ENCODE measurements around the gene ADCY1. TPM values are rescaled to one million over a fixed set of nuclear protein-coding genes. Genes with fewer than 3 reads are reported as not detected.

The ADCY1 gene
- total and polyA plus RNA-seq, 2 experiments from 2014 or later = 15.6 to 22.9 TPM

GRCh38 chr7:45690762-45691150, 116.6 kb downstream of the ADCY1 start:
- Histone ChIP-seq H3K36me3 (peaks cover 4% of the 10 kb centered on the region), H3K9me3 (ENCODE audit: low read depth) (no peaks in the 10 kb centered on the region), H3K27ac (no peak overlapping the region), H3K27me3 (no peaks in the 10 kb centered on the region), H3K4me3 (no peak overlapping the region), H3K4me1 (ENCODE audit: low read depth) (no peaks in the 10 kb centered on the region)
- no peak for DNase-seq (ENCODE audit: low read depth in 1 of 2, low spot score in 1 of 2)
- TF ChIP-seq CTCF (IDR thresholded peaks at IDR 0.05; ENCODE audit: low read depth, low read length) = no peak

DNA sequence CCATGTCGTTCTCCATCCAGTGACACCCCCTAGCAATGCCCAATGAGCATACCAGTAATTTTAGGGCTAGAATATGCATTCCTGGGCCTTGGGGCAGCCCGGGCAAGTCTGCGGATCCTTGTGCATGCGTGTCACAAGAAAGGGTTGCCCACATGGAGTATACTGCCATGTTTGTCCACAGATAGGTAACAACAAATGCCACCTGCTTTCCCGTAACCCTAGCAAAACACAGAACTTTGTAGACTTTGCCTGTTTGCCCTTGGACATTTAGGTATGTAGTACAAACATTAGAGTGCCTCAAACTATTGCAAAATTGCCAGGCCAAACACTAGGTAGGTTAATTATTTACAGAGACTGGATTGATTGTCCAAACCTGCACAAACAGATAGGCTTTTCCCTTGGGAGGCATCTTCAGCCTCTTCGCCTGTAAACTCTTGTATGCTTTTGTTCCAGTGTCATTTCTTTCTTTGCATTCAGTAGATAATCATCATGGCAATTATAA, 117.0 kb downstream of the ADCY1 start:
- no peak for TF ChIP-seq CTCF (IDR thresholded peaks at IDR 0.05; ENCODE audit: low read depth, low read length)
- no peak overlapping the region for H3K27ac ChIP-seq
- H3K4me3 ChIP-seq = no peak overlapping the region
- H3K9me3 ChIP-seq (ENCODE audit: low read depth) = no peaks in the 10 kb centered on the region
- DNase-seq (ENCODE audit: low read depth in 1 of 2, low spot score in 1 of 2) = no peak
- no peaks in the 10 kb centered on the region for H3K27me3 ChIP-seq
- H3K36me3 ChIP-seq = peaks cover 3% of the 10 kb centered on the region
- no peaks in the 10 kb centered on the region for H3K4me1 ChIP-seq (ENCODE audit: low read depth)

DNA sequence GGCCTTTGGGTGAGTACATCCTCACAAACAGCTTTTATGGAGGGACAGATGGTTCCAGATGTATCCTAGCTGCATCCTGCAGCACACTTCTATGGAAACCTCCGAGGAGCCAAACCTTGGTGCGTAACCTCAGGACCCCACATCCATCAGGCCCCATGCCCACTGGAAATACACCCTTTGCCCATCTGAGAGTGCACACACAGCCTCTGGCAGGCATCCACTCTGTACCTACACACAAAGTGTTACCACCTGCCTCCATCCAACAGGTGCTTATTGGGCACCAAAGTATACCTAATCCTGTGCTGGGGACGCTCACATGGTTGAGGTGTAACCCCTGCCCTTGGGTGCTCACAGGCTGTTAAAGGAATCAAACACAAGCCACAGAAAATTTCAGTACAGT, 117.9 kb downstream of the ADCY1 start:
- Histone ChIP-seq H3K4me1 (ENCODE audit: low read depth) (no peaks in the 10 kb centered on the region), H3K27ac (no peak overlapping the region), H3K4me3 (no peak overlapping the region), H3K9me3 (ENCODE audit: low read depth) (no peaks in the 10 kb centered on the region), H3K36me3 (no peaks in the 10 kb centered on the region), H3K27me3 (no peaks in the 10 kb centered on the region)
- DNase-seq (ENCODE audit: low read depth in 1 of 2, low spot score in 1 of 2) = no peak
- no peak for TF ChIP-seq CTCF (IDR thresholded peaks at IDR 0.05; ENCODE audit: low read depth, low read length)

GRCh38 chr7:45695249-45695995, 121.3 kb downstream of the ADCY1 start:
- no peak for TF ChIP-seq CTCF (IDR thresholded peaks at IDR 0.05; ENCODE audit: low read depth, low read length)
- Histone ChIP-seq H3K9me3 (ENCODE audit: low read depth) (no peaks in the 10 kb centered on the region), H3K27ac (no peak overlapping the region), H3K4me3 (no peak overlapping the region), H3K4me1 (ENCODE audit: low read depth) (peaks cover 6% of the 10 kb centered on the region), H3K27me3 (no peaks in the 10 kb centered on the region), H3K36me3 (no peaks in the 10 kb centered on the region)
- no peak for DNase-seq (ENCODE audit: low read depth in 1 of 2, low spot score in 1 of 2)

DNA sequence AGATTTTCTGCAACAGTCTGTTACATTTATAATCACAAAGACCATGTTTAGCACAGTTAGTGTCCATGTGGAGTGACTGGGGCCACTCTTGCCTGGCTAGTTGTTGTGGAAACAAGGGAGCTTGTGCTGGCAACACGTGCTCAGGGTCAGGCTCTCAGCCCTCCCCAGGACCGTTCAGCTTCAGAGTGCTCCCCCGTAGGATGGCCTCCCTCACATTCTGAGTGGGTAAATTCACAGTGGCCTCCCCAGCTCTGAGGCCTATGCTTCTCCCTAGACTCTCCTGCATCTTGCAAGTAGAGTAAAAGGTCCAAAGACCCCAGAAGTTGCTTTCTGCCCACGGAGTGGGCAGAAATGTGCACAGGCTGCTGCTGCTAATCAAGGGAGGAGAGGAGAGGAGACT, 122.3 kb downstream of the ADCY1 start:
- no peaks in the 10 kb centered on the region for H3K9me3 ChIP-seq (ENCODE audit: low read depth)
- no peaks in the 10 kb centered on the region for H3K27me3 ChIP-seq
- H3K4me1 ChIP-seq (ENCODE audit: low read depth) = peaks cover 11% of the 10 kb centered on the region
- DNase-seq (ENCODE audit: low read depth in 1 of 2, low spot score in 1 of 2) = no peak
- no peaks in the 10 kb centered on the region for H3K36me3 ChIP-seq
- no peak overlapping the region for H3K4me3 ChIP-seq
- no peak overlapping the region for H3K27ac ChIP-seq
- no peak for TF ChIP-seq CTCF (IDR thresholded peaks at IDR 0.05; ENCODE audit: low read depth, low read length)

Measured in cardiac muscle cell (in vitro differentiated cells and primary cell).